HG03039 (cell line): Measurements from ENCODE around the gene DUSP9.

ENCODE experiments used
- ATAC-seq: cut with Tn5 transposase; IDR thresholded peaks from one replicate; pipeline ENCODE4 v1.9.1; 2021; ENCODE audit warnings: mild to moderate bottlenecking, moderate library complexity; ENCODE audit not compliant: unreplicated experiment

DUSP9 gene

DNA sequence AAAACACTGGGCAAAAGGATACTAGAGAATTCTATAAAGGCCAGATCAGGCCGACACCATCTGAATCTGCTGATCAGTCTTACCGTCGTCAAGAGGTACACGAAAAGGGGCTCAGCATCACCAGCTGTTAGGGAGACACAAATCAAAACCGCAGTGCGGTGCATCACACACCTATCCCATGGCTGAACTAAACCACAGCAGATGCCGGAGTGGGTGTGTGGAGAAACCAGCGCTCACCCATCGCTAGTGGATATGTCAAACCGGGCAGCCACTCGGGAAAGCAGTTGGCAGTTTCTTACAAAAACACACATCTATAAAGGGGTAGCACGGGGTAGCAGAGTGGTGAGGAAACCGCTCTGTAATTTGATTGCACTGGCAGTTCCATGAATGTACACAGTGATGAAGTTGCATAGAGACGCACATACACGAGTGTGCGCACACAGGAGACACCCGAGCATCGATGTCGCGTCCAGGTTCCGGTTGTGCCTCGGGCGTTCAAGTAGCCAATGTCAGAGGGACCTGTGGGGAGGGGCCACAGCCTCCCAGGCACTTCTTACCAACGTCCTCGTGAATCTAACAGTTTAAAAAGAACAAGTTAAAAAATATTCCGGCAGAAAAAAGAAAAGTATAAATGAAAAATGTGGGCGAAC is 24.9 kb upstream of the DUSP9 start:
- no peak for ATAC-seq

DNA sequence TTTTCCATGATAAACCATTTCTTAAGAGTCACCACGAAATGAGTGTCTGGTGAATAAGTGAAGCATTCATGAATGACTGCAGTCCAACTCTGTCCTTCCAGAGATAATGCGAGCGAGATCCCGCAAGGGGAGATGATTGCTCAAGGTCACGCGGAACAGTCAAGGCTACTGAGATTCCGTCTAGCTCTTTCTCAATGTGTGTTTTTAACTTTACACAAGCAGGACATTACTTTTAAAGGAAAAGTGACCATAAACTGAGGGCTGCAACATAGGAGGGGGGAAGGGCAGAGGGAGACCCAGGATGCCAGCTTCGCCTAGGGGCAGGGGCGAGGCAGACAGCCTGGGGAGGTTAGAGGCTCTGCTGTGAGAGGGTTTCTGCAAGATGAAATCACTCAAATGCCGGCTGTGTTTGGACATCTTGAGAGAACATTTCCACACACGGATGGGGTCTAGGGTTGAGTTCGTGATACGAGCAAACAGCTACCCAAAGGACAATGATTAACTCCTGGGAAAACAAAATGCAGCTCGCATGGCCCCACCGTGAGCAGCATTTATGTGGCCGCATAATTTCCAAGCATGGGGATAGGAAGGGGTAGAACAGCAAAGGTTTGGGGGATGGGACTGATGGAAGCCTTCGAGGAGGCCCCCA is 24.2 kb upstream of the DUSP9 start:
- ATAC-seq = no peak

DNA sequence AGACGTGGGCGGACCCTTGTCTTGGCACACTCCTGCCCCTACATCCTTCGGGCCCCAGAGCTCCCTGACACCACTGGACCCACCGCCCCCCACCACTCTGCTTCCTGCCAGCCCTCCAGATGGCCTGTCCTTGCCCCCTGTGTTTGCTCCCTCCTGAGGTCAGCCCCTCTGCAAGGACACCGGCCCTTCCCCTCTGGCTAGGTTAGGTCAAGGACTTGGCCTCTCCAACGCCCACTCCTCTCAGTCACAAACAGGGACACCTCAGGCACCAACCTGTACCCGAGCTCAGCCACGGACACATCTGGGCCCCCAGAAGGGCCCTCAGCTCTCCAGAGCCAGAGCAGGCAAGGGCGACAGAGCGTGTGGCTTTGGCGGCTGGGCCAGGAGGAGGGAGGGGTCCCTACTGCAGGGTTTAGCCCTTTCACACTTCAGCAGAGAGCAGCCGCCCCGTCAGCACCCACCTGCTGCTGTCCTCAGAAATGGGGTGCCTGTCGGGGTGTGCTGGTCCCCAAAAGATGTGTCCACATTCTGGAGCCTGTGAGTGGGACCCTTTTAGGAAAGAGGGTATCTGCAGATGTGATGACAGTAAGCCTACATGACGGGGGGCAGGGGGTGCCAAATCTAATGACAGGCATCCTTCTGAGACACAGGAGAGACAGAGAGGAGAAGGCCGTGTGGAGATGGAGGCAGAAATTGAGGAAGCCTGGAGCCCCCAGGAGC is 23.5 kb upstream of the DUSP9 start:
- no peak for ATAC-seq

DNA sequence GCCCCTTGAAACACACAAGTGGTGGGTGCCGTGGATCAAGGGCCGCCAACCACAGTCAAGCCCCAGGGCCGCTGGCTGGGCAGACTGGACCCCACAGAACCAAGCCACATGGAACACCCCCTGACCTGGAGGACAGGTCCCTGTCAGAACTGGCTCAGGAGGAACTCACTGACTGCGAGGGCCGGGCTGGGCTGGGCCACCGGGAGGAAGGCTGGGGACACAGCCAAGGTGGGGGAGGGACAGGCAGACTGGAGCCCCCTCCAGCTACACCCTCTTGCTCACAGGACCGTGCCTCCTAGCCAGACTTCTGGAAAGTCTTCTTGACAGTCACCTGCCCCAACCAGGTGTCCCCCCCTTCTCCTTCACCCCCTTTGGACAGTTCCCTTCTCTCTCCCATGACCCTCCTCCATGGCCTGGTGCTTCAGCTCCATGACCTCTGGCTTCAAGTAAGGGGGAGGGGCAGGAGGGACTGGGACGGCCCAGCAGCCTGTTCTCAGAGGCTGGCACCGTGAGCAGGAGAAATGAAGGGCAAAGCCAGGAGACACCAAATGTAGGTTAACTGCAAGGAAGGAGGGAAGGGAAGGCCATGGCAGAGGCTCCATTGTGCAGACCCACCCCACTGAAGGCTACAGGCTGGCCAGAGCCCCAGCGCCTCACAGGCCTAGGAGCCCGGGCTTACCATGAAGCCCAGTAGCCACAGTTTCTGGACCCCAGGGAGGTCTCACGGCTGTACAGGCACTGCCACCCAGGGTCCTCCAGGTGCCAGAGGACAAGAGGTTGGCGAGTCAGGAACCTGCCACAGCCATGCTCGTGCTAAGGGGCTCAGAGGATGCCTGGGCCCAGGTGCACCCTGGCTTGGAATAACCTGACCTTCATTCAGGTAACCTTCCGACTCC is 22.6 kb upstream of the DUSP9 start:
- ATAC-seq = no peak

DNA sequence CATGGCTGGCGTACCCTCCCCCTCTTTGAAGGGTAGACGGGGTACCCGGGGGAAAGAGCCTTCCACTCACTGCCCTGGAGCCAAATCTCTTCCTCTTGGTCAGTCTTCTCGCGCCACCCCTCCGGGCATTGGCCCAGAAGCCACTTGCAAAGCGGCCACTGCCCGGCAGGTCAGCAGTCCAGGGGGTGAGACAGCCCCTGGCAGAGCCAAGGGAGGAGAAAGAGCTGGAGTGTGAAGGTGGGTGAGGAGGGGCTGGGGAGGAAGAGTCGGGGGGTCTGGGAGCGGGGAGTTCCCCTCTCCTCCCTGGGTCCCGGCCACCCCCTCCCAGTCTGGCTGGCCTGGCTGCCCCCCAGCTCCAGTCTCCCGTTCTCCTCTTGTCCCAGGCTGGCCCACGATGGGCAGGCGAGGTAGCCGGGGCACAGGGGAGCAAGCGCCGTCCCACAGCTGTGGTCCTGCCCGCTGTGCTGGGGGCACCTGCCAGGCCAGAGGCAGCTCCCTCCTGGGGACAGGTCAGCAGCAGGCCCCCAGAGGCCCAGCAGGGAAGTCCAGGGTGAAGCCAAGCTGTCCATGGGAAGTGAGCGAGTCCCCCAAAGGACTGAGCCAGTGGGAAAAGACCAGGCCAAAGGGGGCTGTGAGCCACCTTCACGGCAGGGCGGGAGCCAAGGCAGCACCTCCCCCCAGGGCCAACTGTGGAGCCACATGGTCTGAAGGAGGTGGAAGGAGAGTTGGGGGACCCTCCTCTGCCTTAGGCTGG is 21.6 kb upstream of the DUSP9 start:
- no peak for ATAC-seq

DNA sequence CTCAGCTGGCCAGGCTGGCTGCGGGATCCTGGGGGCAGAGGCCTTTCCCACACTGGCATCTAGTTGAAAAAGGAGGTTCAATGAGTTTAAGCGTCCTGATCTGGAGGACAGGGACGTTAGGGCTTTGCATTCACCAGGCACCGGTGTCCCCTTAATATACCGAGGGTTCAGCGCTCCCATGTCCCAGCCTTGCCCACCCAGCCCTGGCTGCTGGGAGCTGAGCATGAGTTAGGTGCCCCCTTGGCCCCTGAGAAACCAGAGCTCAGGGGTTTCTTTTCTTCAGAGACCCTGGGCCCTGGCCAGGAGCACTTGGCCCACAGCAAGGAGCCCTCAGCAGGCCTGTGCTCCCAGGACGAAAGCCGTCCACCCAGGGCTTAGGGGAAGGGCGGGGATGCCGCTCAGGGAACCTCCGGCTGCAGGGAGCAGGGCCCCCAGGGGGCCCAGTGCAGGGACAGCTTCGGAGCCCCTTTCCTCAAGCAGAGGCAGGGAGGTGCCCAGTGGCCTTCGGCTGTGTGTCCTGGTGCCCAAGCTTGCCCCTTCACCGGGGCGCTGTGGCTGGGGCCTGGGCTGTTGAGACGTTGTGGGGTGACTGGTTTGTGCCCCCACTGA is 20.9 kb upstream of the DUSP9 start:
- no peak for ATAC-seq

DNA sequence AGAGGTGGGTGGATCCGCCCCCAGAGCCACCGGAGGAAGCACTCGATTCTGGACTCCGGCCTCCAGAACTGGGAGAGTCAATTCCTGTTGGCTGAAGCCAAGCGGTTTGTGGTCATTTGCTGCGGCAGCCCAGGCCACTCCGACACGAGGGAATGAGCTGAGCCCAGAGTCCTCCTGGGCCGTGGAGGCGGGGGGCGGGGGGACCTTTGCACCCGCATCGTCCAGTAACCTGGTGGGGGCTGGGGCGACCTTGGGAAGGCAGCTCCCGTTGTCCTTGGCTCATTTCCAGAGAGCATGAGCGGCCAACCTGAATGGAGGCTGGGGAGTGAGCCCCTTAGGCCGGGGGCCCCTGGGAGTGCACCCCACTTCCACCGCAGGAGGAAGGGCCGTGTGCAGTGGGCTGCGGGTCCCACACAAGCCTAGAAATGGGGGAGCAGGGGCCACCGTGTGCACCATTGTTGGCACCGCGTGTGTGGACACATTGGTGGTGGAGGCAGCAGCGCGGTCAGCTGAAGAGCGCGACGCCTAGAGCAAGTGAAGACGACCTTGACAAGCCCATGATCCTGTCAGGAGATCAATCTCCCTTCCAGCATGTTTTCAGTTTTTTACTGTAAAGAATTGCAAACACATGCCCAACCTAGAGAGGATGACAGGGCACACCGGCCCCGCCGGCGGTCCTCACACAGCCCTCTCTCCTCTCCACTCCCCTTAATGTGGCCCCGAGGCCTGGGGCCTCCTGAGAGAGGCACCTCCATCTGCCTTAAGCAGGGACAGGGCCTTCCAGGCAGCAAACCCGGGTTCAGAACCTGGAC is 19.9 kb upstream of the DUSP9 start:
- no peak for ATAC-seq

DNA sequence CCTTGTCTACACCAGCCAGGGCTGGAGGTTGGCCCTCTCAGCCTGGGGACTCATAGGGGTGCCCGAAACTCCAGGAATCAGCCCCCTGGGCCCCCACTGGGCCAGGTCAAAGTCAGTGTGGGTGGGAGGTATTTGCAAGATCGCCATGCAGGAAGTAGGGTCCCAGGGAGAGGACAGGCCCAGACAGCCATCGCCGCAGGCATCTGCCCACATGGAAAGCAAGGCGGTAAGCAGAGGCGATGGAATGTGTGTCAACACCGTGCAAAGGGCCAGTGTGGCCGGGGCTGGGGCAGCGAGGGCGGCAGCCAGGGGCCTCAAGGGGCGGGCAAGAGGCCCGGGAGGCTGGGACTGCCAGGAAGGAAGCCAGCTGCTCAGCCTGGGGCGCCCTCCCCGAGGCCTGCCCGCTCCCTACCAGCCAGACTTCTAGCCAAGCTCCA is 19.3 kb upstream of the DUSP9 start:
- no peak for ATAC-seq

DNA sequence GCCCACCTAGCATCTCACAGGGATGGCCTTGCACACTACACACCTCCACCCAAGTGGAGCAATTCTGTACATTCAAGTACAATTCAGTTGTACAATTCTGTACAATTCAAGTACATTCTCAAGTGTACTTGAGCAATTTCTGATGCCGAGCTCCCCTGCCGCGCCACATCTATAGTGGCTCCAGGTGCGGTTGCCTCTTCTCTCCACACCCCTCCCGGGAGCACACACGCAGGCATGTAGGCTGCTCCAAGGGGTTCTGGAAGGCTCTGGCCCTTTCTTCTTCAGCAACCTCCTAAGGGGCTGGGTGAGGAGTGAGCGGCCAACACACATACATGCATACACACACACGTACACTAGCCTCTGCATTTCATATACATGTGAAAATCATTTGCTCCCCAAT is 18.9 kb upstream of the DUSP9 start:
- no peak for ATAC-seq

DNA sequence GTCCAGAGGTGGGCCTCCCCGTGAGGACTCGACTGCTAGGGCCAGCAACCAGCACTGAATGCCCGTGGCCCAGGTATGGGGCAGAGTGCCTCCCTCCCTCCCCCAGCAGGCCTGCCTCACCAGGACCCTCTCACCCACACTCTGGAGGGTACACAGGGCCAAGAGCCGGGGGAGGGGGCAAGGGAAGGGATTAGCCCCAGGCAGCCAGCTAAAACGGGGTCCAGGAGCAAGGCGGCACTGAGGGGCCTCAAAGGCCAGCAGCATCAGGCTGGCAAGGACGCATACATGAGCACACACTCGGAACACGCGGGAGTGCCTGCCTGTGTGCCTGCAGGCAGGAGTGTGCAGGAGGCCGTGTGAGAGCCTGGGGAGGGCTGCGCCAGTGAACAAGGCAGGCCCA is 18.3 kb upstream of the DUSP9 start:
- ATAC-seq = no peak

DNA sequence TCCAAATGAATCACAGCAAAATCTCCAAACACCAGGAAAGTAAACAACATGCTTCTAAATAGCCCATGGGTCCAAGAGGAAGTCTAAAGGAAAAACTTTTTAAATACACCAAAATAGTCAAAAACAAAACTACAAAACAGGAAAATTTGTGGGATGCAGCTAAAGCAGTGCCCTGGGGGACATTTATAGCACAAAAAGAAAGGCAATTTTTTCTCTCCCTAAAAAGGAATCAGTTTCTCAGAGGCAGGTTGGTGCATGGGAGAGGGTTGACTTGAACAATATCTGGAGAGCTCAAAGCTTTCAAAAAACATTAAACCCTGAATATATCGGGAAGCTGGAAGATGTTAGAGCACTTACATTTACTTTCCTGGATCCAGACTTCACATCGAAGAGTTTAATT is 15.7 kb upstream of the DUSP9 start:
- ATAC-seq = no peak

DNA sequence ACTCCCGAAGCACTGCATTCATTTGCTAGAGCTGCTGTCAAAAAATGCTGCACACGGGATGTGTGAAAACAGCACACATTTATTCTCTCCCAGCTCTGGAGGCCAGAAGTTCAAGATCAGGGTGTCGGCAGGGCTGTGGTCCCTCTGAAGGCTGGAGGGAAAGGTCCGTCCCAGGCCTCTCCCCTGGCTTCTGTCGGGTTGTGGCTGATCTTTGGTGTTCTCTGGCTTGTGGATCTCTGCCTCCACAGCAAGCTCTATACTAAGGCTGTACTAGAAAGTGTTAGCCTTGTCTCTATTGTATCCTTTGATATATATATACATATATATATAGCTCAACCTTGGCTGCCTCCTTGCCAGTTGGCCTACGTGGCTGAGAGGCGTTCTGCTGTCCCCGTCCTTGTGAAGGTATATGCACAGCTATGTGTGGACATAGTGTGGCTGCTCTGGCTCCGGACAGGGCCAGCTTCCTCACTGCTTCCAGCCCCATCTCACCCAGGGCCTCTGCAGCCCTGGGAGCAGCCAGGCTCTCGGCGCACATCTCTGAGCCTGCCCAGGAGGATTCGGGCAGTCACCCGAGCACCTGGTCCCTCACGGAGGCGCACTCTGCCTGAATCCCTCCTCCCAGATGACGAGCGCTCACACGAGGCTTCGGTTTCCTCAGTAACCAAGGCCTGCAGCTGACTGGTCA is 15.0 kb upstream of the DUSP9 start:
- no peak for ATAC-seq

DNA sequence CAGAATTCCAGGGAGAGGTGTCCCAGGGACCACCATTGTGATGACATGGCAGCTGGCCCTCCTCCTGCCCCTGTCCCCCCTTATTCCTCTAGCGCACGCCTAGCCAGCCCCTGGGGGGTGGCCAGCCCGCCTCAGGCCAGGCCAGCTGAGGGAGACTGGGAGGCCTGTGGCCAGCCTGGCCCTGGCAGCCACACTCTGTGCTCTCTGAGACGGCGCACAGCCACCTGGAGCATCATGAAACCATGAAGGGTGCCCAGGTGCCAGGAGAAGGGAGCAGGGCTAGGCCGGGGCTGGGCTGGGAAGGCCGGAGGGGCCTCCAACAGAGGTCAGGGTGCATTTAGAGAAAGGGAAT is 14.4 kb upstream of the DUSP9 start:
- ATAC-seq = no peak

DNA sequence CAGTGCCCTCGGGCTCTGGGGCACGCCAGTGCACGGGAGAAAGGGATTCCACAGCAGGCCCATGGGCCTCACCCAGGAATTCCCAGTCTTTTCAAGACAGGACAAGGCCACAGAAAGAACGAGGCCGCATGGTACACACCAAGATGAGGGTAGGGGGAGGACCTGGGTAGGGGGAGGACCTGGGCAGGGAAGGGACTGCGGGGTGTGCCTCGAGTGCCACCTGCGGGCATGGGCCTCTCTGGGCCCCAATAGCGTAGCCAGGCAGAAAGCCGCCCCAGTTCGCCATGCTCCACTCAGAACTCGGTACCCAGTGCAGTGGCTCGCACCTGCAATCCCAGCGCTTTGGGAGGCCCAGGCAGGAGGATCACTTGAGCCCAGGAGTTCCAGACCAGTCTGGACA is 14.0 kb upstream of the DUSP9 start:
- no peak for ATAC-seq

DNA sequence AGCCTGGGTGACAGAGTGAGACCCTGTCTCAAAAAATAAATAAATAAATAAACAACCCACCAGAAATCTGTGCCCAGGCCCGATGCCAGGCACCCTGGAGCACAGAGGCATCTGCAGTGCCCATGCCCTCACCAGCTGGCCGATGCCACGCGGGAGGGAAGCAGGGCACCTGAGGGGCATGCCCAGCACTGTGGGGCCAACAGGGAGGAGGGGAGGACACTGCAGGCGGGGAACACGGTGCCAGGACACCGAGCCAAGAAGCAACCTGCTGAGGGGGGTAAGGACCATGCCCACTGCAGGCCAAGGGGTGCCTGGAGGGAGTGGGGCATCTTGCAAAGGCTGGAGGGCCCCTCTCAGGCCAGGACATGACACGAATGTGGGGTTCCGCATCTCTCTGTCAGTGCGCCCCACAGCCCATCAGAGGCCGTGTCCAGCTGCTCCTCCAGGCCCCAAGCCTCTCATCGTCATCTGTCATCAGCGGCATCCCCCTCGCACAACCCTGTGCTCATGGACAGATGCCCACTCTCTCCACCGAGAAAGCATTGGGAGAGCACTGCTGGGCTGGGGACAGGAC is 13.3 kb upstream of the DUSP9 start:
- no peak for ATAC-seq

DNA sequence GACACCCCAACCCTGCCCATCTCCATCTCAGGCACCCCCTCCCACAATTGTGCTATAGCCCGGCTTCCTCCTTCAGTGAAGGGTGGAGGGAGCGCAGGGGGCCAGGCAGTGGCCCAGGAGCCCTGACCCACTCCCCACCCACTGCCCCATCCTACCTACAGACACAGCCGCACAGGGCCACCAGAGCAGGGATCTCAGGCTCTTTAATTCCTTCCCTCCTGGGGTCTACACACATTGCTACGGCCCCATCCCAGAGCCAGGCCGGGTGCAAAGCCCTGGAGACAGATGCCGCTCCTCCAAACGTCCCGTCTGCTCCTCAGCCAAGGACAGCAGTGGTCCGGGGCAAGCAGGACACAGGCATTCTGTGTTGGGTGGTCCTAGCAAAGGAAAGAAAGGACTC is 12.8 kb upstream of the DUSP9 start:
- no peak for ATAC-seq

DNA sequence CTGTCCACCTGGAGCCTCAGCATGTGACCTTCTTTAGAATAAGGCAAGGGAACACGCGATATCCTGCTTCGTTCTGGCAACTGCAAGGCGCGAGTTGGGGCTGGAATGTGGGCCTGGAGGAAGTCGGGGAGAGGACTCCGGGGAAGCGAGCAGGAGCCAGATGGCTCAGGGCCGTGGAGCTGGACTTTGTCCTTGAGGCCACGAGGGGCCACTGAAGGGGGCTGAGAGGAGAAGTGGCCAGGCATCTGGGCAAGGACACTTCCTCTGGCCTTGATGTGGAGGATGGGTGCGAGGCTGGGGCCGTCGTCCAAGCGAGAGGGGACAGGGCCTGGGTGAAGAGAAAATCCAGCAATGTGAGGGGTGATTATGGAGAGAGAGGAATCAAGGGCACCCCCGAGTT is 12.2 kb upstream of the DUSP9 start:
- no peak for ATAC-seq

DNA sequence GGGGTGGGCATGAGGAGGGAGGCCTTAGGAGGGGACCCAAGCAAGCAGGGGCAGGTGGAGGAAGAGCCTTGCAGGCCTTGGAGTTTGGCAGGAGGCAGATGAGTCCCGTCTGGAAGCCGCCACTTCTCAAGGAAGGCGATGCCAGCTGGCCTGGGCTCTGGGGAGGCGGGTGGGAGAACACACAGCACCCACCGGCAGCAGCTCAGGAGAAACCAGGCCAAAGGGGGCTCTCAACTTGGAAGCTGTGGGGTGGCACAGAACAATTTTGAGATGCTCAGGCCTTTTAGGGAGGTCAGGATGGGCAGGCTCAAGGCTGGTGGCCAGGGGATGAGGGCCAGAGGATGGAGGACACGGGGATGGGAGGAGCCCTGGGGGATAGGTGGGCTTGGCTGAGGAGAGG is 11.6 kb upstream of the DUSP9 start:
- ATAC-seq = no peak
